Esophagus squamous epithelium (tissue), 5 donors: Measurements from ENCODE around the gene ATRAID. TPM values are rescaled to one million over a fixed set of nuclear protein-coding genes. Genes with fewer than 3 reads are reported as not detected.
"Not testable (repeated sequence)": the region's sequence is repeated elsewhere in the genome, so short reads cannot be mapped to it uniquely, and the experiment has no call there.

Experiments
- DNase-seq: peaks from one replicate; lab custom pipeline; 2025; lab: John Stamatoyannopoulos, UW
- H3K27ac ChIP-seq, 4 donors: fragments of 200-600 bp; sonication (generic); one replicate each; pipeline ENCODE4 v1.5.1; 2016 to 2019; ENCODE audit warnings: mild to moderate bottlenecking in 1 of 4
- H3K27me3 ChIP-seq, 4 donors: fragments of 200-600 bp; sonication (generic); 1 replicate in 3 of 4; 2 replicates in 1 of 4; pipeline versions ENCODE4 v1.5.1 to v1.6.0; 2017 to 2021; ENCODE audit warnings: antibody characterized with exemption in 1 of 4
- H3K36me3 ChIP-seq, 3 donors: fragments of 200-600 bp; sonication (generic); one replicate each; pipeline ENCODE4 v1.5.1; 2016 to 2019
- H3K4me1 ChIP-seq, 3 donors: fragments of 200-600 bp; sonication (generic); one replicate each; pipeline ENCODE4 v1.5.1; 2017 to 2019
- H3K4me3 ChIP-seq, 4 donors: fragments of 200-600 bp; sonication (generic); 1 replicate in 3 of 4; 2 replicates in 1 of 4; pipeline ENCODE4 v1.5.1; 2016 to 2019; ENCODE audit warnings: mild to moderate bottlenecking in 2 of 4, moderate library complexity in 1 of 4
- H3K9me3 ChIP-seq, 3 donors: fragments of 200-600 bp; sonication (generic); one replicate each; pipeline ENCODE4 v1.5.1; 2016 to 2019
- POLR2A ChIP-seq, 4 donors: fragments of 450-650 bp; IDR thresholded peaks; one replicate each; pipeline ENCODE4 v1.6.1; 2017; ENCODE audit warnings: antibody characterized with exemption in 4 of 4, mild to moderate bottlenecking in 4 of 4, moderate library complexity in 3 of 4
- WGBS, 2 donors: methylation state at CpG; one replicate each; pipeline ENCODE4 v1.1.5; 2018; 5-methylcytosine and 5-hydroxymethylcytosine counted together
- intact Hi-C: fragments of 100-400 bp; cut with DNase I; formaldehyde crosslinking; loops from one replicate; pipeline ENCODE4 v1.15.0; 2022
- total RNA-seq, 4 donors: library from RNA; depleted of rRNA; stranded (reverse); fragments of >200 nt; gene quantifications; one replicate each; pipeline ENCODE4 v1.1.0, GENCODE V29; 2016
- TF ChIP-seq, protein P1 (sequence below), 6 experiments: fragments of 450-650 bp in 4 of 6; fragments of 200-600 bp in 2 of 6; sonication (generic) in 2 of 6; IDR thresholded peaks; one replicate each; pipeline ENCODE4 v1.5.1; 2016 to 2019; ENCODE audit warnings: antibody characterized with exemption in 6 of 6, mild to moderate bottlenecking in 4 of 6, moderate library complexity in 4 of 6
- donor health status: DM: yes; HTN: yes; CAD: no.

ATRAID gene
- total RNA-seq, 4 donors from 2014 or later: 57.1 to 124 (median 91.0) TPM

GRCh38 chr2:27171351-27171848, 40.4 kb upstream of the ATRAID start:
- 49 to 65% methylated on average over 8 of the region's 8 CpGs for WGBS, 2 donors
- no peak for DNase-seq
- H3K9me3 ChIP-seq: no peaks in the 10 kb centered on the region

GRCh38 chr2:27174638-27175037, 37.2 kb upstream of the ATRAID start:
- H3K4me1 ChIP-seq: peaks cover 0 to 8% (median 0%) of the 10 kb centered on the region in 3 donors
- TF ChIP-seq, protein P1, sequence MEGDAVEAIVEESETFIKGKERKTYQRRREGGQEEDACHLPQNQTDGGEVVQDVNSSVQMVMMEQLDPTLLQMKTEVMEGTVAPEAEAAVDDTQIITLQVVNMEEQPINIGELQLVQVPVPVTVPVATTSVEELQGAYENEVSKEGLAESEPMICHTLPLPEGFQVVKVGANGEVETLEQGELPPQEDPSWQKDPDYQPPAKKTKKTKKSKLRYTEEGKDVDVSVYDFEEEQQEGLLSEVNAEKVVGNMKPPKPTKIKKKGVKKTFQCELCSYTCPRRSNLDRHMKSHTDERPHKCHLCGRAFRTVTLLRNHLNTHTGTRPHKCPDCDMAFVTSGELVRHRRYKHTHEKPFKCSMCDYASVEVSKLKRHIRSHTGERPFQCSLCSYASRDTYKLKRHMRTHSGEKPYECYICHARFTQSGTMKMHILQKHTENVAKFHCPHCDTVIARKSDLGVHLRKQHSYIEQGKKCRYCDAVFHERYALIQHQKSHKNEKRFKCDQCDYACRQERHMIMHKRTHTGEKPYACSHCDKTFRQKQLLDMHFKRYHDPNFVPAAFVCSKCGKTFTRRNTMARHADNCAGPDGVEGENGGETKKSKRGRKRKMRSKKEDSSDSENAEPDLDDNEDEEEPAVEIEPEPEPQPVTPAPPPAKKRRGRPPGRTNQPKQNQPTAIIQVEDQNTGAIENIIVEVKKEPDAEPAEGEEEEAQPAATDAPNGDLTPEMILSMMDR (IDR thresholded peaks at IDR 0.05): no peak
- TF ChIP-seq POLR2A (IDR thresholded peaks at IDR 0.05): no peak
- WGBS, 2 donors: 68 to 77% methylated on average over 6 of the region's 6 CpGs
- no peak overlapping the region for H3K4me3 ChIP-seq
- DNase-seq: no peak
- H3K27ac ChIP-seq: no peak overlapping the region
- intact Hi-C loops: no loop called here
- H3K9me3 ChIP-seq: no peaks in the 10 kb centered on the region
- H3K36me3 ChIP-seq: no peaks in the 10 kb centered on the region
- H3K27me3 ChIP-seq: peaks cover 0 to 55% (median 0%) of the 10 kb centered on the region in 4 donors

More at GRCh38 chr2:27171351-27171848, 40.4 kb upstream of the ATRAID start:
- TF ChIP-seq POLR2A (IDR thresholded peaks at IDR 0.05): no peak
- TF ChIP-seq, protein P1 (IDR thresholded peaks at IDR 0.05): no peak
- Histone ChIP-seq H3K36me3 (no peaks in the 10 kb centered on the region), H3K27me3 (peaks cover 0 to 38% (median 0%) of the 10 kb centered on the region in 4 donors), H3K4me3 (no peak overlapping the region), H3K27ac (no peak overlapping the region), H3K4me1 (peaks cover 0 to 9% (median 0%) of the 10 kb centered on the region in 3 donors)
- intact Hi-C loops: no loop called here

DNA sequence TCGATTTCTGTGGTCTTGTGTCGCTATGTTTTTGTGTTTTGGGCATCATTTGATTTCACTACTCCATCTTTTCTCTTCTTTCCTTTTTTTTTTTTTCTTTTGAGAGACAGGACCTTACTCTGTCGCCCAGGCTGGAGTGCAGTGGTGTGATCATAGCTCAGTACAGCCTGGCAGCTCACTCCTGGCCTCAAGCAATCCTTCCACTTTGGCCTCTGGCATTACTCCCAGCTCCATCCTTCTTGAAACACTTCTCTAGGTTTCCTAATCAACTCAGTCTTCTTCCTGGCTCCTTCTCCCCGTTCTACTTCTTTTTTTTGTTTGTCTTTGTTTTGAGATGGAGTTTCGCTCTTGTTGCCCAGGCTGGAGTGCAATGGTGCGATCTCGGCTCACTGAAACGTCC, 36.5 kb upstream of the ATRAID start:
- H3K9me3 ChIP-seq: no peaks in the 10 kb centered on the region
- peaks cover 0 to 51% (median 0%) of the 10 kb centered on the region in 4 donors for H3K27me3 ChIP-seq
- H3K36me3 ChIP-seq: no peaks in the 10 kb centered on the region
- H3K4me1 ChIP-seq: peaks cover 0 to 3% (median under 1%) of the 10 kb centered on the region in 3 donors
- WGBS, 2 donors: 62 to 66% methylated on average over 8 of the region's 8 CpGs
- H3K4me3 ChIP-seq: no peak overlapping the region
- intact Hi-C loops: no loop called here
- no peak overlapping the region for H3K27ac ChIP-seq
- no peak for DNase-seq
- no peak for TF ChIP-seq POLR2A (IDR thresholded peaks at IDR 0.05)
- TF ChIP-seq, protein P1 (IDR thresholded peaks at IDR 0.05): no peak

- intact Hi-C loops, H3K4me3 ChIP-seq, DNase-seq, H3K27ac ChIP-seq, H3K36me3 ChIP-seq, H3K4me1 ChIP-seq, H3K9me3 ChIP-seq: not testable (repeated sequence)
- peaks cover 0 to 49% (median 0%) of the 10 kb centered on the region in 4 donors for H3K27me3 ChIP-seq
- 76 to 79% methylated on average over 2 to 3 of the region's 4 CpGs for WGBS, 2 donors
These were observed 36.1 kb upstream of the ATRAID start for GRCh38 chr2:27175781-27176180.

- H3K27me3 ChIP-seq: peaks cover 0 to 46% (median 0%) of the 10 kb centered on the region in 4 donors
- H3K36me3 ChIP-seq: no peaks in the 10 kb centered on the region
- intact Hi-C loops: no loop called here
- TF ChIP-seq, protein P1 (IDR thresholded peaks at IDR 0.05): no peak
- TF ChIP-seq POLR2A (IDR thresholded peaks at IDR 0.05): no peak
- H3K4me3 ChIP-seq: no peak overlapping the region
- peaks cover 0 to 3% (median 0%) of the 10 kb centered on the region in 3 donors for H3K4me1 ChIP-seq
- no peaks in the 10 kb centered on the region for H3K9me3 ChIP-seq
- DNase-seq: no peak
- 77% methylated on average over 15 of the region's 15 CpGs for WGBS, 2 donors
- no peak overlapping the region for H3K27ac ChIP-seq
These were observed 34.1 kb upstream of the ATRAID start for GRCh38 chr2:27177441-27178351.
